Neuronal stem cell (in vitro differentiated cells): ENCODE measurements around the gene SLC1A7.

Experiments used
- DNase-seq: peaks from one replicate; pipeline ENCODE4 v3.0.0-alpha.2; 2013; ENCODE audit warnings: low spot score
- H2AFZ ChIP-seq: one replicate; pipeline ENCODE4 v1.6.1; 2013; ENCODE audit warnings: mild to moderate bottlenecking, low read length, inconsistent platforms
- H2AK5ac ChIP-seq: 2 replicates; pipeline ENCODE4 v1.6.1; 2013; ENCODE audit warnings: low read depth, mild to moderate bottlenecking, inconsistent platforms, low read length, moderate library complexity, mixed read lengths
- H2BK120ac ChIP-seq: 2 replicates; pipeline ENCODE4 v1.6.1; 2013; ENCODE audit warnings: low read depth, mild to moderate bottlenecking, inconsistent platforms, low read length, moderate library complexity, mixed read lengths
- H2BK12ac ChIP-seq: one replicate; pipeline ENCODE4 v1.6.1; 2013; ENCODE audit warnings: low read length, inconsistent platforms
- H2BK15ac ChIP-seq: 2 replicates; pipeline ENCODE4 v1.6.1; 2013; ENCODE audit warnings: mild to moderate bottlenecking, low read length, inconsistent platforms, mixed read lengths
- H2BK5ac ChIP-seq: one replicate; pipeline ENCODE4 v1.6.1; 2013; ENCODE audit warnings: inconsistent platforms, mild to moderate bottlenecking, low read length, moderate library complexity
- H3K14ac ChIP-seq: one replicate; pipeline ENCODE4 v1.6.1; 2013; ENCODE audit warnings: low read length, inconsistent platforms
- H3K18ac ChIP-seq: 2 replicates; pipeline ENCODE4 v1.6.1; 2013; ENCODE audit warnings: low read length, inconsistent platforms
- H3K23ac ChIP-seq: 2 replicates; pipeline ENCODE4 v1.6.1; 2013; ENCODE audit warnings: low read depth, mild to moderate bottlenecking, mixed read lengths, low read length, inconsistent platforms; ENCODE audit not compliant: poor library complexity
- H3K27ac ChIP-seq: replicated peaks from 3 replicates; pipeline ENCODE4 v1.5.1; 2013; ENCODE audit warnings: low read length, inconsistent platforms
- H3K27me3 ChIP-seq, 3 experiments: 2 replicates each; pipeline ENCODE4 v1.6.1; 2013; ENCODE audit warnings: low read length in 3 of 3, mild to moderate bottlenecking in 2 of 3, inconsistent platforms in 1 of 3, low read depth in 1 of 3, mixed read lengths in 1 of 3, moderate library complexity in 1 of 3; ENCODE audit not compliant: control insufficient read depth in 3 of 3, insufficient read depth in 3 of 3
- H3K36me3 ChIP-seq, 2 donors: replicated peaks in 1 of 2; 2 replicates each; pipeline ENCODE4 v1.6.1; 2013; ENCODE audit warnings: low read length in 2 of 2; ENCODE audit not compliant: control insufficient read depth in 2 of 2, insufficient read depth in 2 of 2
- H3K4ac ChIP-seq: 2 replicates; pipeline ENCODE4 v1.6.1; 2013; ENCODE audit warnings: inconsistent platforms, mild to moderate bottlenecking, low read length, moderate library complexity
- H3K4me1 ChIP-seq, 2 donors: 1 replicate in 1 of 2; 2 replicates in 1 of 2; pipeline ENCODE4 v1.6.1; 2013; ENCODE audit warnings: low read length in 2 of 2, low read depth in 1 of 2; ENCODE audit not compliant: control insufficient read depth in 2 of 2, insufficient read depth in 1 of 2
- H3K4me2 ChIP-seq: one replicate; pipeline ENCODE4 v1.6.1; 2013; ENCODE audit warnings: mild to moderate bottlenecking, low read length, inconsistent platforms; ENCODE audit not compliant: insufficient read depth, poor library complexity, severe bottlenecking
- H3K4me3 ChIP-seq, 2 donors: 2 replicates each; pipeline ENCODE4 v1.5.1; 2013; ENCODE audit warnings: low read length in 2 of 2, mild to moderate bottlenecking in 2 of 2, inconsistent platforms in 1 of 2, moderate library complexity in 1 of 2
- H3K79me1 ChIP-seq: one replicate; pipeline ENCODE4 v1.6.1; 2013; ENCODE audit warnings: low read depth, mild to moderate bottlenecking, inconsistent platforms, low read length, moderate library complexity
- H3K9ac ChIP-seq: one replicate; pipeline ENCODE4 v1.6.1; 2013; ENCODE audit warnings: mild to moderate bottlenecking, low read depth, low read length, inconsistent platforms; ENCODE audit not compliant: poor library complexity
- H3K9me3 ChIP-seq, 2 donors: replicated peaks in 1 of 2; 2 replicates each; pipeline versions ENCODE3 to v1.6.1; 2013; ENCODE audit warnings: low read length in 2 of 2, mild to moderate bottlenecking in 2 of 2, inconsistent platforms in 1 of 2, low read depth in 1 of 2, mixed read lengths in 1 of 2, moderate library complexity in 1 of 2; ENCODE audit not compliant: control insufficient read depth in 2 of 2, insufficient read depth in 1 of 2
- H4K8ac ChIP-seq: one replicate; pipeline ENCODE4 v1.6.1; 2013; ENCODE audit warnings: low read depth, mild to moderate bottlenecking, inconsistent platforms, low read length, moderate library complexity
- H4K91ac ChIP-seq: one replicate; pipeline ENCODE4 v1.6.1; 2013; ENCODE audit warnings: low read length, low read depth, mild to moderate bottlenecking, inconsistent platforms; ENCODE audit not compliant: poor library complexity
- WGBS, 2 donors: extraction: QIAGEN DNeasy Blood & Tissue Kit; methylation state at CpG; one replicate each; pipeline ENCODE4 v1.1.7; 2013; ENCODE audit warnings: missing lambda C conversion rate in 2 of 2, mixed read lengths in 1 of 2; ENCODE audit not compliant: insufficient read length in 2 of 2, insufficient replicate concordance in 1 of 2; ENCODE audit errors: extremely low coverage in 2 of 2; 5-methylcytosine and 5-hydroxymethylcytosine counted together

SLC1A7 gene

GRCh38 chr1:53155945-53156344 lies 13.5 kb upstream of the SLC1A7 start:
- H3K14ac ChIP-seq, result no peak overlapping the region
- H2AFZ ChIP-seq, result no peak overlapping the region
- H3K27ac ChIP-seq, result no peak overlapping the region
- peaks cover 0 to 8% (median 0%) of the 10 kb centered on the region in 3 experiments for H3K27me3 ChIP-seq
- H3K4me2 ChIP-seq, result no peak overlapping the region
- H3K9me3 ChIP-seq, result no peaks in the 10 kb centered on the region
- H3K4ac ChIP-seq, result no peak overlapping the region
- no peak overlapping the region for H2BK120ac ChIP-seq
- no peak overlapping the region for H3K18ac ChIP-seq
- H4K8ac ChIP-seq, result no peak overlapping the region
- no CpG with 5 or more reads among the region's 7 CpGs for WGBS, 2 donors
- no peak overlapping the region for H3K4me3 ChIP-seq
- no peak overlapping the region for H4K91ac ChIP-seq
- H3K4me1 ChIP-seq, result no peaks in the 10 kb centered on the region
- no peak overlapping the region for H2AK5ac ChIP-seq
- no peaks in the 10 kb centered on the region for H3K79me1 ChIP-seq
- no peak for DNase-seq
- H2BK12ac ChIP-seq, result no peak overlapping the region
- no peaks in the 10 kb centered on the region for H3K36me3 ChIP-seq
- no peak overlapping the region for H2BK5ac ChIP-seq
- H2BK15ac ChIP-seq, result no peak overlapping the region
- no peak overlapping the region for H3K9ac ChIP-seq
- H3K23ac ChIP-seq, result no peak overlapping the region

DNA sequence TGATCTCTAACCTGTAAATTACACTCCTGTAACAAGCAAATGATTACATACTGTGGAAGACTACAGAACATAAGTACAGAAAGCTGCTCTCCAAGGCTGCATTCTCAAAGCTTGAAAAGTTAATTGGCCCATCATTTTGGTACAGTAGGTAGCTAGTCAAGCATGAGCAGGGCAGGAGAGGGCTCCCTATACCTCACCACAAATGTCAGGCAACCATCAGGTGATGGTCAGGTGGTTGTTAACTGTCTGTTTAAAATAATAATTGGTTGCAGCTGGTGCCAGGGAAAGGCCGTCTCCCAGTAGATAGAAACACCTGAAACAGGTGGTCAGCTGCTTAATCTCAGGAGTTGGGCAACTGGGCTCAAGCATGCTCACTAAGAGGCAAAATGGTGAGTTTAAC lies 13.1 kb upstream of the SLC1A7 start:
- no peak overlapping the region for H3K23ac ChIP-seq
- H3K4me2 ChIP-seq, result no peak overlapping the region
- H3K18ac ChIP-seq, result no peak overlapping the region
- H3K4ac ChIP-seq, result no peak overlapping the region
- H2BK15ac ChIP-seq, result no peak overlapping the region
- no peak overlapping the region for H3K4me3 ChIP-seq
- no CpG with 5 or more reads among the region's 1 CpG for WGBS, 2 donors
- no peak for DNase-seq
- H2BK5ac ChIP-seq, result no peak overlapping the region
- no peak overlapping the region for H3K9ac ChIP-seq
- H3K9me3 ChIP-seq, result no peaks in the 10 kb centered on the region
- H4K91ac ChIP-seq, result no peak overlapping the region
- H2BK12ac ChIP-seq, result no peak overlapping the region
- no peak overlapping the region for H2AFZ ChIP-seq
- H2BK120ac ChIP-seq, result no peak overlapping the region
- H3K27me3 ChIP-seq, result peaks cover 0 to 8% (median 0%) of the 10 kb centered on the region in 3 experiments
- no peak overlapping the region for H3K27ac ChIP-seq
- H3K36me3 ChIP-seq, result no peaks in the 10 kb centered on the region
- no peaks in the 10 kb centered on the region for H3K79me1 ChIP-seq
- H3K14ac ChIP-seq, result no peak overlapping the region
- H4K8ac ChIP-seq, result no peak overlapping the region
- no peak overlapping the region for H2AK5ac ChIP-seq
- H3K4me1 ChIP-seq, result no peaks in the 10 kb centered on the region

- Histone ChIP-seq H3K9ac (no peak overlapping the region), H3K9me3 (no peaks in the 10 kb centered on the region), H3K14ac (no peak overlapping the region), H2AFZ (no peak overlapping the region), H4K8ac (no peak overlapping the region), H3K27me3 (peaks cover 0 to 8% (median 0%) of the 10 kb centered on the region in 3 experiments), H3K4me2 (no peak overlapping the region), H3K18ac (no peak overlapping the region), H2BK12ac (no peak overlapping the region), H3K4ac (no peak overlapping the region), H2BK5ac (no peak overlapping the region), H3K36me3 (no peaks in the 10 kb centered on the region), H2BK15ac (no peak overlapping the region), H3K4me3 (no peak overlapping the region), H4K91ac (no peak overlapping the region), H3K4me1 (no peaks in the 10 kb centered on the region), H3K23ac (no peak overlapping the region), H3K79me1 (no peaks in the 10 kb centered on the region), H3K27ac (no peak overlapping the region), H2BK120ac (no peak overlapping the region), H2AK5ac (peak overlapping the region; percentile 84)
- no CpG with 5 or more reads among the region's 8 CpGs for WGBS, 2 donors
- DNase-seq, result no peak
Measured at GRCh38 chr1:53154859-53155438, 12.5 kb upstream of the SLC1A7 start.

DNA sequence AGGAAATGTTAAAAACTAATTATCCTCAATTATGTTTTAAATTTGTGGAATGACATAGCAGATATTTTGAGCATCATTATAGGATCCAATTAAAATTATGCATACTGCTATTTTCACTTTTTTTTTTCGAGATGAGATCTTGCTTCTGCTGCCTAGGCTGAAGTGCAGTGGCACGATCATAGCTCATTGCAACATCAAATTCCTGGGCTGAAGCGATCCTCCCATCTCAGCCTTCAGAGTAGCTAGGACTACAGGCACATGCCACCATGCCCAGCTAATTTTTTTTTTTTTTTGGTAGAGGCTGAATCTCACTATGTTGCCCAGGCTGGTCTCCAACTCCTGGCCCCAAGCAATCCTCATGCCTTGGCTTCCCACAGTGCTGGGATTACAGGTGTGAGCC lies 11.3 kb upstream of the SLC1A7 start:
- no peak overlapping the region for H4K8ac ChIP-seq
- no peak overlapping the region for H3K14ac ChIP-seq
- H2BK12ac ChIP-seq, result no peak overlapping the region
- no peak overlapping the region for H3K18ac ChIP-seq
- no peak overlapping the region for H3K9ac ChIP-seq
- no peaks in the 10 kb centered on the region for H3K79me1 ChIP-seq
- H2AK5ac ChIP-seq, result no peak overlapping the region
- no peak overlapping the region for H4K91ac ChIP-seq
- no CpG with 5 or more reads among the region's 3 CpGs for WGBS, 2 donors
- H3K27ac ChIP-seq, result no peak overlapping the region
- H3K27me3 ChIP-seq, result peaks cover 0 to 8% (median 0%) of the 10 kb centered on the region in 3 experiments
- H3K36me3 ChIP-seq, result no peaks in the 10 kb centered on the region
- no peak overlapping the region for H2AFZ ChIP-seq
- no peak overlapping the region for H2BK5ac ChIP-seq
- H3K4me3 ChIP-seq, result no peak overlapping the region
- no peak for DNase-seq
- no peak overlapping the region for H3K4ac ChIP-seq
- H3K4me2 ChIP-seq, result no peak overlapping the region
- no peak overlapping the region for H2BK15ac ChIP-seq
- no peak overlapping the region for H3K23ac ChIP-seq
- H3K9me3 ChIP-seq, result peaks cover 0 to 2% of the 10 kb centered on the region in 2 donors
- H3K4me1 ChIP-seq, result no peaks in the 10 kb centered on the region
- no peak overlapping the region for H2BK120ac ChIP-seq
